Measurements from ENCODE around the gene MUC21.

MUC21 gene

GRCh38 chr6:30979690-30980089 lies 3.8 kb upstream of the MUC21 start:
- Histone ChIP-seq H3K36me3 (no peaks in the 10 kb centered on the region), H3K4me1 (peaks cover 0 to 18% (median 8%) of the 10 kb centered on the region in 4 donors), H3K27ac (no peak overlapping the region), H3K27me3 (no peaks in the 10 kb centered on the region), H3K9me3 (no peaks in the 10 kb centered on the region), H3K4me3 (no peak overlapping the region)
- TF ChIP-seq CTCF (IDR thresholded peaks at IDR 0.05), result no peak
- intact Hi-C loops (cut with DNase I; ENCODE audit: low total_unique reads), result no loop called here
- no peak for DNase-seq

- TF ChIP-seq CTCF (IDR thresholded peaks at IDR 0.05), result peak in 1 of 2 experiments; percentile 9
- Histone ChIP-seq H3K27me3 (peaks cover 0 to 5% of the 10 kb centered on the region in 2 donors), H3K4me1 (peaks cover 0 to 18% (median 8%) of the 10 kb centered on the region in 4 donors), H3K36me3 (no peaks in the 10 kb centered on the region), H3K9me3 (no peaks in the 10 kb centered on the region), H3K27ac (no peak overlapping the region), H3K4me3 (peak overlapping the region in 1 of 2 donors; percentile 14)
- peak in 1 of 2 donors; percentile 27 for DNase-seq
- intact Hi-C loops (cut with DNase I; ENCODE audit: low total_unique reads), result no loop called here
These were observed 1.4 kb upstream of the MUC21 start for GRCh38 chr6:30981942-30982772.

- no peak for TF ChIP-seq CTCF (IDR thresholded peaks at IDR 0.05)
- no peak for DNase-seq
- peaks cover 0 to 13% (median 7%) of the 10 kb centered on the region in 4 donors for H3K4me1 ChIP-seq
- no peak overlapping the region for H3K4me3 ChIP-seq
- intact Hi-C loops (cut with DNase I; ENCODE audit: low total_unique reads), result no loop called here
- H3K27ac ChIP-seq, result no peak overlapping the region
- H3K9me3 ChIP-seq, result no peaks in the 10 kb centered on the region
- peaks cover 0 to 10% of the 10 kb centered on the region in 2 donors for H3K27me3 ChIP-seq
- H3K36me3 ChIP-seq, result no peaks in the 10 kb centered on the region
These were observed 2.0 kb downstream of the MUC21 start for GRCh38 chr6:30985490-30985889.

GRCh38 chr6:30987304-30987703 lies 3.8 kb downstream of the MUC21 start:
- H3K36me3 ChIP-seq, result no peaks in the 10 kb centered on the region
- no peak for DNase-seq
- intact Hi-C loops (cut with DNase I; ENCODE audit: low total_unique reads), result no loop called here
- H3K4me1 ChIP-seq, result peaks cover 0 to 6% (median 4%) of the 10 kb centered on the region in 4 donors
- H3K9me3 ChIP-seq, result no peaks in the 10 kb centered on the region
- H3K4me3 ChIP-seq, result no peak overlapping the region
- peaks cover 0 to 10% of the 10 kb centered on the region in 2 donors for H3K27me3 ChIP-seq
- no peak overlapping the region for H3K27ac ChIP-seq
- no peak for TF ChIP-seq CTCF (IDR thresholded peaks at IDR 0.05)

GRCh38 chr6:30988209-30988825 lies 4.8 kb downstream of the MUC21 start:
- H3K9me3 ChIP-seq, result no peaks in the 10 kb centered on the region
- H3K4me1 ChIP-seq, result no peaks in the 10 kb centered on the region
- no peaks in the 10 kb centered on the region for H3K36me3 ChIP-seq
- intact Hi-C loops (cut with DNase I; ENCODE audit: low total_unique reads), result no loop called here
- no peak for TF ChIP-seq CTCF (IDR thresholded peaks at IDR 0.05)
- no peak overlapping the region for H3K4me3 ChIP-seq
- no peak for DNase-seq
- peaks cover 0 to 10% of the 10 kb centered on the region in 2 donors for H3K27me3 ChIP-seq
- H3K27ac ChIP-seq, result no peak overlapping the region
